Ishikawa (cell line): Measurements from ENCODE around the gene CCDC51.

Source experiments
- CEBPB ChIP-seq: IDR thresholded peaks from 2 replicates; pipeline ENCODE4 v1.6.1; 2012
- CREB1 ChIP-seq: IDR thresholded peaks from 2 replicates; pipeline ENCODE4 v1.6.1; 2012; ENCODE audit warnings: low read depth
- EGR1 ChIP-seq: IDR thresholded peaks from 2 replicates; pipeline ENCODE4 v1.6.1; 2012
- EP300 ChIP-seq: IDR thresholded peaks from 2 replicates; pipeline ENCODE4 v1.6.1; 2012; ENCODE audit warnings: borderline replicate concordance
- FOXM1 ChIP-seq: IDR thresholded peaks from 2 replicates; pipeline ENCODE4 v1.6.1; 2012; ENCODE audit warnings: low read depth, borderline replicate concordance
- MAX ChIP-seq: IDR thresholded peaks from 2 replicates; pipeline ENCODE4 v1.6.1; 2012
- NFIC ChIP-seq: IDR thresholded peaks from 2 replicates; pipeline ENCODE4 v1.6.1; 2012
- RAD21 ChIP-seq: IDR thresholded peaks from 2 replicates; pipeline ENCODE4 v1.6.1; 2012; ENCODE audit warnings: low read depth
- REST ChIP-seq: IDR thresholded peaks from 2 replicates; pipeline ENCODE4 v1.6.1; 2012; ENCODE audit warnings: low read depth, mild to moderate bottlenecking
- TAF1 ChIP-seq: IDR thresholded peaks from 2 replicates; pipeline ENCODE4 v1.6.1; 2012; ENCODE audit warnings: low read depth, mild to moderate bottlenecking
- TCF12 ChIP-seq: IDR thresholded peaks from 2 replicates; pipeline ENCODE4 v1.6.1; 2012; ENCODE audit warnings: low read depth
- TEAD4 ChIP-seq: IDR thresholded peaks from 2 replicates; pipeline ENCODE4 v1.6.1; 2012
- USF1 ChIP-seq: IDR thresholded peaks from 2 replicates; pipeline ENCODE4 v1.6.1; 2012
- YY1 ChIP-seq: IDR thresholded peaks from 2 replicates; pipeline ENCODE4 v1.6.1; 2012; ENCODE audit warnings: low read depth
- ZBTB7A ChIP-seq: IDR thresholded peaks from 2 replicates; pipeline ENCODE4 v1.6.1; 2012; ENCODE audit warnings: low read depth

The CCDC51 gene

GRCh38 chr3:48441940-48442339, 2.0 kb upstream of the CCDC51 start:
- TF ChIP-seq REST (no peak), RAD21 (no peak), EP300 (no peak), FOXM1 (no peak), TEAD4 (no peak), ZBTB7A (no peak), TCF12 (no peak), EGR1 (no peak), MAX (no peak), TAF1 (no peak), USF1 (no peak), YY1 (no peak), NFIC (no peak)

- no peak for TF ChIP-seq RAD21
Measured at GRCh38 chr3:48440590-48440958, 655 bp upstream of the CCDC51 start.

GRCh38 chr3:48437812-48438211, 2.1 kb downstream of the CCDC51 start:
- TF ChIP-seq YY1 (no peak), TEAD4 (no peak), TAF1 (no peak), NFIC (no peak), USF1 (no peak), ZBTB7A (no peak), REST (no peak), CEBPB (no peak), EGR1 (no peak), FOXM1 (no peak), EP300 (no peak), MAX (no peak), TCF12 (no peak), CREB1 (no peak), RAD21 (no peak)

GRCh38 chr3:48436855-48437254, 3.1 kb downstream of the CCDC51 start:
- TF ChIP-seq TCF12: no peak
- no peak for TF ChIP-seq MAX

GRCh38 chr3:48436477-48436787, 3.5 kb downstream of the CCDC51 start:
- no peak for TF ChIP-seq CREB1
- no peak for TF ChIP-seq EGR1
- no peak for TF ChIP-seq TAF1
- TF ChIP-seq CEBPB: no peak
- TF ChIP-seq NFIC: no peak
- no peak for TF ChIP-seq TCF12
- no peak for TF ChIP-seq REST
- TF ChIP-seq FOXM1: no peak
- no peak for TF ChIP-seq TEAD4
